Cardiac muscle cell (in vitro differentiated cells and primary cell): ENCODE data around the gene NR2C2. TPM values are rescaled to one million over a fixed set of nuclear protein-coding genes. Genes with fewer than 3 reads are reported as not detected.

Source experiments
- DNase-seq, 2 donors: peaks; one replicate each; pipeline versions ENCODE4 v3.0.0 to v3.0.0-alpha.2; 2010 to 2017; ENCODE audit warnings: low read depth in 1 of 2, low spot score in 1 of 2
- H3K27ac ChIP-seq: fragments of 200-600 bp; sonication (generic); 2 replicates; pipeline ENCODE4 v1.5.1; 2016
- H3K27me3 ChIP-seq: fragments of 200-600 bp; sonication (generic); 2 replicates; pipeline ENCODE4 v1.6.0; 2016; ENCODE audit warnings: control low read depth
- H3K36me3 ChIP-seq: fragments of 200-600 bp; sonication (generic); 2 replicates; pipeline ENCODE4 v1.5.1; 2016; ENCODE audit warnings: control low read depth
- H3K4me1 ChIP-seq: fragments of 200-600 bp; sonication (generic); 2 replicates; pipeline ENCODE4 v1.8.1; 2017; ENCODE audit warnings: low read depth, mild to moderate bottlenecking, mixed run types
- H3K4me3 ChIP-seq: fragments of 200-600 bp; sonication (generic); 2 replicates; pipeline ENCODE4 v1.5.1; 2016; ENCODE audit warnings: mild to moderate bottlenecking
- H3K9me3 ChIP-seq: fragments of 200-600 bp; sonication (generic); 2 replicates; pipeline ENCODE4 v1.5.1; 2017; ENCODE audit warnings: low read depth, mild to moderate bottlenecking, control low read depth
- CTCF ChIP-seq: IDR thresholded peaks from 2 replicates; pipeline ENCODE4 v1.5.1; 2012; ENCODE audit warnings: low read depth, mild to moderate bottlenecking, low read length
- polyA plus RNA-seq: library from polyadenylated mRNA; unstranded; fragments of >200 nt; fragmentation: Nextera tagmentation; extraction: Ambion mirVana; gene quantifications from 2 replicates; pipeline ENCODE4 v1.2.1, GENCODE V29; 2016
- total RNA-seq: library from RNA; depleted of rRNA; stranded (reverse); fragments of >200 nt; gene quantifications from 2 replicates; pipeline ENCODE4 v1.2.3, GENCODE V29; 2016

The NR2C2 gene
- total and polyA plus RNA-seq, 2 experiments from 2014 or later, result 16.2 to 26.5 TPM

- H3K4me3 ChIP-seq, result no peak overlapping the region
- DNase-seq, result no peak
- TF ChIP-seq CTCF, result no peak
- H3K9me3 ChIP-seq, result no peaks in the 10 kb centered on the region
- H3K4me1 ChIP-seq, result no peaks in the 10 kb centered on the region
- H3K36me3 ChIP-seq, result peaks cover 10% of the 10 kb centered on the region
- no peak overlapping the region for H3K27ac ChIP-seq
- no peaks in the 10 kb centered on the region for H3K27me3 ChIP-seq
These were observed 9.8 kb downstream of the NR2C2 start for GRCh38 chr3:14957153-14957552.

GRCh38 chr3:14957925-14958324 lies 10.5 kb downstream of the NR2C2 start:
- H3K4me1 ChIP-seq, result no peaks in the 10 kb centered on the region
- DNase-seq, result no peak
- H3K27ac ChIP-seq, result no peak overlapping the region
- no peaks in the 10 kb centered on the region for H3K27me3 ChIP-seq
- no peak overlapping the region for H3K4me3 ChIP-seq
- TF ChIP-seq CTCF, result no peak
- H3K36me3 ChIP-seq, result peaks cover 10% of the 10 kb centered on the region
- H3K9me3 ChIP-seq, result no peaks in the 10 kb centered on the region

GRCh38 chr3:14959359-14959943 lies 12.1 kb downstream of the NR2C2 start:
- H3K27ac ChIP-seq, result no peak overlapping the region
- no peak for DNase-seq

GRCh38 chr3:14962762-14963161 lies 15.4 kb downstream of the NR2C2 start:
- Histone ChIP-seq H3K4me3 (no peak overlapping the region), H3K9me3 (no peaks in the 10 kb centered on the region), H3K27ac (no peak overlapping the region), H3K27me3 (no peaks in the 10 kb centered on the region), H3K4me1 (no peaks in the 10 kb centered on the region), H3K36me3 (peaks cover 10% of the 10 kb centered on the region)
- TF ChIP-seq CTCF, result no peak
- no peak for DNase-seq

More at GRCh38 chr3:14959359-14959943, 12.1 kb downstream of the NR2C2 start:
- no peaks in the 10 kb centered on the region for H3K9me3 ChIP-seq
- peaks cover 10% of the 10 kb centered on the region for H3K36me3 ChIP-seq
- TF ChIP-seq CTCF, result no peak
- no peaks in the 10 kb centered on the region for H3K4me1 ChIP-seq
- no peaks in the 10 kb centered on the region for H3K27me3 ChIP-seq
- H3K4me3 ChIP-seq, result no peak overlapping the region

- no peaks in the 10 kb centered on the region for H3K4me1 ChIP-seq
- no peak for TF ChIP-seq CTCF
- H3K4me3 ChIP-seq, result no peak overlapping the region
- no peaks in the 10 kb centered on the region for H3K9me3 ChIP-seq
- no peak for DNase-seq
- H3K27me3 ChIP-seq, result no peaks in the 10 kb centered on the region
- peaks cover 4% of the 10 kb centered on the region for H3K36me3 ChIP-seq
- no peak overlapping the region for H3K27ac ChIP-seq
These were observed 19.9 kb downstream of the NR2C2 start for GRCh38 chr3:14967285-14967684.
